Stimulated activated naive B cell treated with anti-CD40 and anti-IgM and Interleukin-4, amounts not matched to agents 10 μg/mL and 1 μg/mL and 100 μg/mL, for 72 hours (primary cell): ENCODE results near the gene NXF2.
A peak's percentile ranks its signal among the peaks of the same experiment; 100 is the strongest.
"Not testable (repeated sequence)": the region's sequence is repeated elsewhere in the genome, so short reads cannot be mapped to it uniquely, and the experiment has no call there.

Experiments
- ATAC-seq, 2 donors: fragments of 150-1000 bp; cut with Tn5 transposase; replicated peaks; 2 replicates each; pipeline ENCODE4 v1.10.0; 2021; ENCODE audit warnings: moderate library complexity in 1 of 2
- DNase-seq: peaks from one replicate; pipeline ENCODE4 v3.0.0; 2021
- H3K27ac Mint-ChIP-seq: one replicate; pipeline ENCODE4 v1.8.0; 2022; ENCODE audit warnings: mild to moderate bottlenecking, mixed read lengths
- H3K27me3 Mint-ChIP-seq, 2 donors: one replicate each; pipeline ENCODE4 v1.8.0; 2022; ENCODE audit warnings: mixed read lengths in 2 of 2
- H3K36me3 Mint-ChIP-seq, 2 donors: one replicate each; pipeline ENCODE4 v1.8.0; 2022; ENCODE audit warnings: mixed read lengths in 2 of 2, mild to moderate bottlenecking in 1 of 2
- H3K4me1 Mint-ChIP-seq, 2 donors: one replicate each; pipeline ENCODE4 v1.8.0; 2022; ENCODE audit warnings: mixed read lengths in 2 of 2, mild to moderate bottlenecking in 1 of 2
- H3K4me3 Mint-ChIP-seq, 2 donors: one replicate each; pipeline ENCODE4 v1.8.0; 2022; ENCODE audit warnings: mild to moderate bottlenecking in 2 of 2, mixed read lengths in 2 of 2, moderate library complexity in 1 of 2
- H3K9me3 Mint-ChIP-seq, 2 donors: one replicate each; pipeline ENCODE4 v1.8.0; 2022; ENCODE audit warnings: mixed read lengths in 2 of 2, mild to moderate bottlenecking in 1 of 2

NXF2 gene

GRCh38 chrX:102246893-102247292, at the start of gene NXF2:
Gene NXF2, plus strand, starts transcription at chrX:102247167. Its CDS starts 59,912 bp downstream, at chrX:102307079.
- H3K27ac Mint-ChIP-seq, H3K36me3 Mint-ChIP-seq, H3K4me3 Mint-ChIP-seq, H3K27me3 Mint-ChIP-seq, H3K9me3 Mint-ChIP-seq, ATAC-seq, H3K4me1 Mint-ChIP-seq, DNase-seq: not testable (repeated sequence)

- H3K27ac Mint-ChIP-seq, H3K4me3 Mint-ChIP-seq, DNase-seq, H3K36me3 Mint-ChIP-seq, H3K27me3 Mint-ChIP-seq, H3K4me1 Mint-ChIP-seq, ATAC-seq, H3K9me3 Mint-ChIP-seq: not testable (repeated sequence)
Measured at GRCh38 chrX:102207940-102208339, 39.0 kb upstream of the NXF2 start.

- not testable (repeated sequence) for ATAC-seq, H3K4me1 Mint-ChIP-seq, H3K27me3 Mint-ChIP-seq, H3K4me3 Mint-ChIP-seq, H3K9me3 Mint-ChIP-seq, H3K27ac Mint-ChIP-seq, DNase-seq, H3K36me3 Mint-ChIP-seq
Measured at GRCh38 chrX:102214986-102215385, 32.0 kb upstream of the NXF2 start, which contains the start of gene TCP11X1. Gene TCP11X1, plus strand, starts transcription at chrX:102215301.

GRCh38 chrX:102216497-102216896, 30.5 kb upstream of the NXF2 start:
- not testable (repeated sequence) for H3K4me3 Mint-ChIP-seq, DNase-seq, H3K4me1 Mint-ChIP-seq, H3K36me3 Mint-ChIP-seq, ATAC-seq, H3K9me3 Mint-ChIP-seq, H3K27me3 Mint-ChIP-seq, H3K27ac Mint-ChIP-seq

- not testable (repeated sequence) for H3K27me3 Mint-ChIP-seq, H3K36me3 Mint-ChIP-seq, H3K9me3 Mint-ChIP-seq, H3K4me1 Mint-ChIP-seq, H3K27ac Mint-ChIP-seq, DNase-seq, H3K4me3 Mint-ChIP-seq, ATAC-seq
Measured at GRCh38 chrX:102235678-102236077, 11.3 kb upstream of the NXF2 start.

- not testable (repeated sequence) for H3K27me3 Mint-ChIP-seq, H3K4me1 Mint-ChIP-seq, H3K9me3 Mint-ChIP-seq, H3K36me3 Mint-ChIP-seq, ATAC-seq, H3K27ac Mint-ChIP-seq, DNase-seq, H3K4me3 Mint-ChIP-seq
Measured at GRCh38 chrX:102240265-102240664, 6.7 kb upstream of the NXF2 start.

- not testable (repeated sequence) for H3K36me3 Mint-ChIP-seq, H3K4me3 Mint-ChIP-seq, DNase-seq, H3K27me3 Mint-ChIP-seq, H3K9me3 Mint-ChIP-seq, ATAC-seq, H3K4me1 Mint-ChIP-seq, H3K27ac Mint-ChIP-seq
Measured at GRCh38 chrX:102272231-102272630, 25.3 kb downstream of the NXF2 start.

- Mint-ChIP-seq H3K27me3 (no peaks in the 10 kb centered on the region), H3K36me3 (no peaks in the 10 kb centered on the region), H3K4me3 (no peak overlapping the region), H3K9me3 (no peaks in the 10 kb centered on the region), H3K4me1 (no peaks in the 10 kb centered on the region), H3K27ac (no peak overlapping the region)
- DNase-seq (no peak), ATAC-seq (no peak)
Measured at GRCh38 chrX:102338162-102338561, 91.2 kb downstream of the NXF2 start.

GRCh38 chrX:102339312-102340298, 92.6 kb downstream of the NXF2 start:
- H3K27ac Mint-ChIP-seq = no peak overlapping the region
- ATAC-seq (peak in 1 of 2 donors; percentile 43), DNase-seq (no peak)
- no peaks in the 10 kb centered on the region for H3K27me3 Mint-ChIP-seq
- no peaks in the 10 kb centered on the region for H3K9me3 Mint-ChIP-seq
- no peak overlapping the region for H3K4me3 Mint-ChIP-seq
- no peaks in the 10 kb centered on the region for H3K4me1 Mint-ChIP-seq
- no peaks in the 10 kb centered on the region for H3K36me3 Mint-ChIP-seq

GRCh38 chrX:102341867-102342266, 94.9 kb downstream of the NXF2 start:
- Mint-ChIP-seq H3K4me1 (no peaks in the 10 kb centered on the region), H3K27me3 (no peaks in the 10 kb centered on the region), H3K36me3 (no peaks in the 10 kb centered on the region), H3K4me3 (no peak overlapping the region), H3K27ac (no peak overlapping the region), H3K9me3 (no peaks in the 10 kb centered on the region)
- DNase-seq (no peak), ATAC-seq (no peak)

GRCh38 chrX:102345916-102346315, 98.9 kb downstream of the NXF2 start:
- H3K4me1 Mint-ChIP-seq = no peaks in the 10 kb centered on the region
- H3K36me3 Mint-ChIP-seq = no peaks in the 10 kb centered on the region
- H3K9me3 Mint-ChIP-seq = no peaks in the 10 kb centered on the region
- no peaks in the 10 kb centered on the region for H3K27me3 Mint-ChIP-seq
- DNase-seq = peak; percentile 10
- ATAC-seq = peak; percentile 31 to 51
- H3K27ac Mint-ChIP-seq = no peak overlapping the region
- H3K4me3 Mint-ChIP-seq = no peak overlapping the region
